T-helper 22 cell (primary cell): Measurements from ENCODE around the gene MAGI1.

Experiments used
- DNase-seq: peaks from one replicate; pipeline ENCODE4 v3.0.0-alpha.2; 2020; ENCODE audit warnings: low read depth

Gene MAGI1

DNA sequence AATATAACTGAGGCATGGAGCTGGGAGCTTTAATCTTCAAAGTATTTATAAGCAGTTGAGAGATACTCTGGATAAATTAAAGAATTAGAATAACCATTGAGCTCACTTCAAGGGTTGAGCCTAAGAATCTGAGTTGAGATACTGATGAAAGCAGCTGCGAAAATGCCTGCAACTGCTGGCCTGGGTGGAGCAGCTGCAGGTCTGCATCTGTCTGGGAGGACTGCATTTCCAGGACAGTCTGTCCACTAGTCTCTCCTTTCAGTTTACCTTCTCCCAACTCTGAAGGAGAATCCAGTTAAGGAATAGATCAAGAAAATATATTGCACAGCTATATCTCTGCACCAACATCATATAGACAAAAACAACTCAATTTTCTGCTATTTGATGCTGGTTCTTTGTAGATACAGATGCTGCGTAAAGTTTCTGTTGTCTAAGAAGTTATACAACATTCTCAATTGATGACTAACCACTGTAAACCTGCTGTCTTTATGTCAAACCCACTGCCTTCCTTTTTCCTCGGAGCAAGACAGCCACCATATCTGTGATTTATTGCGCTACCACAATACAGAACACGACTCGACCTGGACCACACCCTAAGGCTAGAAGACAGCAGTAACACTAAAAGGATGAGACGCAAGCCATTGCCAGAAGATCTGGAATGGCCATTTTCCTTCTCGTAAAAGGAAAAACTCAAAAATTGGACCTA is 245.1 kb downstream of the MAGI1 start:
- no peak for DNase-seq

DNA sequence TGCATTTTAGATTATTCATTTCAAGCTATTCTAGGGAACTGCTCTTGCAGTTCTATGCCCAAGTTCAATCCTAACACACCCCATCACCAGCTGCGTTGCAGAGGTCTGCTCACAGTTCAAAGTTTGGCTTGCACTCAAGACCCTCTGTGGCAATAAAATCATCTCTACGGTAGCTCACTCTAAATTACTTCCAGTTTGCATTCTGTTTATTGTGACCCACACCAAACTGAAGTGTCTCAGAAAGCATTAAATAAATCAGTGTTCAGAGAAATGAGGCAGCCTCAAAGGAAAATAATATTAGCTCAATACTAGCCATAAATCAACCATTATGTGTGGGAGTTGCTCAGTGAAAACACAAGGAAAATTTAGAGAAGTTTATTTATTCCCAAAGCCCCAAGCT is 250.3 kb downstream of the MAGI1 start:
- no peak for DNase-seq

DNA sequence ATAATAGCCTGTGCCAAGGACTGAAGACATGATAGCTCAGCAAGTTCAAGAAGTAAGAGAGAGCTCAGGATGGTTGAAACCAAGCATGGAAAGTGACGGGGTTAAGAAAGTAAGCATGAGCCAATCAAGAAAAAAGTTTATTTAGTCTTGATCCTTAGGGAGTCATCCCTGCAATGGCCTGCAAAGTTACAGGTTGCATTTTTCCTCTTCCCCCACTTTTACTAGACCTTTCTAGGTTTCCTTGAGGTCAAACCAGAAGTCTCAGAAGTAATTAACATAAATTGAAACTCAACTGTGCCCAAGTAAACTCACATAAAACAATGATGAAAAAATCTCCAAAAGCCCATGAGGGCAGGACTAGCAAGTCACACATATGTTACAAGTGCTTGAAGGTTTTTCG is 250.9 kb downstream of the MAGI1 start:
- DNase-seq, result no peak

DNA sequence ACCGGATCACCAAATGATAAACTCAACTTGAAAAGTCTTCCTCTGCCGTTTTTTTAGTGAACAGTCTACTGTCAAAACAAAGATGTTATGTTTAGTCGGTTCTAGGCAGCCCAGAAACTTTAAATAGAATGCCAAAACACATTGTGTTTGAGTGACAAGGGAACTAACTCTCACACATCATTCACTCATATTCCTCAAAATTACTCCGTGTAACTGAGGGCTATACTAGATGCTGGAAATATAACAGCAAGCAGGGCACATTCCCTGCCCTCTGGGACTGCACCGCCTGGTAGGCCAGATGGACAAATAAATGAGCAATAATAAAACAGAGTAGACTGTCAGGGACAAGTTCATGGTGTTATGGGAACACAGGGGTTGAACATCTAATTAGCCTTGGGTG is 251.4 kb downstream of the MAGI1 start:
- no peak for DNase-seq

DNA sequence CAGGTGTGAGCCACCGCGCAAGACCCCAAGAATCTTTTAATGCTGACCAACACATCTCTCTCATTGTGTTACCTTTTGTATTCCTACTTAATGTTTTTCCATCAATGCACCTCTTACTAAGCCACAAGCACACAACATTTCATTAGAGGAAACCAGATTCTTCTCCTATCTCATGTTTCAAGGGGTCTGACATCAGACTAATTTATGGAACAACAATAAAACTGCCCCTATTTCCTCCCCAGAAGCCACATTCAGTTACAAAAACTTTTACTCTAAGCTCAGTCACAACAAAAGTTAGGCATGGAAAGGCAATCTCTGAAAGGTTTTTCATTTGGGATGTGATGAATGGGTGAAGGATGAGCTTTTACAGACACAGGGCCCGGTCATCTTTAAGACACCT is 251.8 kb downstream of the MAGI1 start:
- no peak for DNase-seq

DNA sequence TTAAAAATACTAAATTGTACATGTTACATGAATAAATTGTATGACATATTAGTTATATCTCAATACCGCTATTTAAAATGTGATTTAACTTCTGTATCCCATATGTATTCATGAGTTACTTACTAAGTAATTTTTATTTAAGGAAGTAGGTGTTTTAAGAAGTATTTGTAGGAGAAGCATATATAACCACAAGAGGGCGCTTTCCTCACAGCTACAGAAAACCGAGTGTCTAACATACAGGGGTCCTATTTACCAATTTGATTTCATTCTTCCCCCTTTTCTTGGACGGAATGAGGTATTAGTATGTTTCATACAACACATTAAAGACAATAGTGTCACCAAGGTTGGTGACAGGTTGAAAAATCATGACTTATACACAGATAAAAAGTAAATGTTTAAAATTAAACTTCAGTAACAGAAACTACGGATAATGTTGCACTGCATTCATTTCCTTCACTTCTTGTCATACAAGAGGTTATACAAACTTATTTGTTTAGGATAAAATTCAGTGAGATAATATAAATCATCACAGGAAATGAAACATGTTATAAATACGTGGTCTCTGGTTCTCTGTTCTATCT is 253.6 kb downstream of the MAGI1 start:
- DNase-seq, result no peak

DNA sequence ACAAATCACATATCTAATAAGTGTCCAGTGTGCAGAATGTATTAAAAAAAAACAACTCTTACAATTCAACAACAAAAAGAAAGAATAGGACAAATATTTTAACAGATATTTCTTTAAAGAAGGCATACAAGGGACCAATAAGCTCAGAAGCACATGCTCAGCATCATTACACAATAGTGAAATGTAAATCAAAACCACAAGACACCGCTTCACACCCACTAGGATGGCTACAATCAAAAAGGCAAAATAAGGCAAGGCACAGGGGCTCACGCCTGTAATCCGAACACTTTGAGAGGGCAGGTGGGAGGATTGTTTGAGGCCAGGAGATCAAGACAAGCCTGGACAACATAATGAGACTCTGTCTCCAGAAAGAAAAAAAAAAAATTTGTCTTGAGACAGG is 255.6 kb downstream of the MAGI1 start:
- DNase-seq, result no peak

DNA sequence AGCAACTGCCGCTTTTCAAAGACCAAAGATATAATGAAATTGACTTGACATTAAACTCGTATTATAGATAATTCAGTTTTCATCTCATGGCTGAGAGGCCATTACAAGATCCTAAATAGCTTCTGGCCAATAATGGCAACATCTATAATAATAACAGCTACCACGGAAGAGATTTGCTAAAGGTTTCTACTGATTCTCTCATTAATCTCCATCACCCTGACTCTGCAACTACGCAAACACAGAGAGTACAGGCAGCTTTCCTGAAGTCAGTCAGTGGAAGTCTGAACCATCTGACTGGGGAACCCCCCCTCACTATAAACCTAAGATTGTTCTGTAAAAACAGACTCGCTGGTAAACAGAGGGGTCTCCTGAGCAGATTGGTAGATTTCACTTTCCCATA is 257.1 kb downstream of the MAGI1 start:
- DNase-seq, result no peak

DNA sequence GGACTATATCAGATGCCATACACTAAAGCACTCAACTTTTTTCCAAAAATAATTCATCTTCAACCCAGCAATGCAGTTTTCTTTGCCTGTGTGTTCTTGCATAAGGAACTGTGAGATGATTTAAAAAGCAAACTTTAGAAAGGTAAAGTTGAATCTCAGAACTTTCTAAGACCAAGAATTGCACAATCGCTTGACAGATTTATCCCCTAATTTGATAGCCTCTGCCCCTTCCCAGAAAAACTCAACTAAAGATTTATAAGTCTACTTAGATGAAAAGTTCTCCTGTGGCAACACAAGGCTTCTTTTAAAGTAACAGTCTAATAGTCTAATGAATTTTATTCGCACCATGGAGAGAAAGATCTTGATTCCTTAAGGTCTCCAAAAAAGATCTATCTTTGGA is 259.3 kb downstream of the MAGI1 start:
- DNase-seq, result no peak

DNA sequence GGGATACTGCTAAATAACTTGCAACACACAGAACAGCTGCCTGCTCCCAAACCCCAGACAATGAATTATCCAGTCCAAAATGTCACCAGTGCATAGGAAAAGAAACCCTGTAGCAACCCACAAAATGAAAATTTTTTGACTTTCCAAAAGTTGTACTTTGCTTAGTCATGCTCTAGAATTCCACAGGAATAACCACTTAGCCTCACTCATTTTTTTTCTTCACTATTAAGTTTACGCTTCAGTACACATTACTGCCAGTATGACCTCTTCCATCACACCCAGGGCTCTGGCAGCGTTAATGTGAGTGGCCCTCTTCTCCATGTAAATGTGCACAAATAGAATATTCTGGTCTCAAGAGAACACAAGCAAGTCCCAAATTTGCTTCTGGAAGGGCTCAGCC is 259.8 kb downstream of the MAGI1 start:
- DNase-seq, result no peak

DNA sequence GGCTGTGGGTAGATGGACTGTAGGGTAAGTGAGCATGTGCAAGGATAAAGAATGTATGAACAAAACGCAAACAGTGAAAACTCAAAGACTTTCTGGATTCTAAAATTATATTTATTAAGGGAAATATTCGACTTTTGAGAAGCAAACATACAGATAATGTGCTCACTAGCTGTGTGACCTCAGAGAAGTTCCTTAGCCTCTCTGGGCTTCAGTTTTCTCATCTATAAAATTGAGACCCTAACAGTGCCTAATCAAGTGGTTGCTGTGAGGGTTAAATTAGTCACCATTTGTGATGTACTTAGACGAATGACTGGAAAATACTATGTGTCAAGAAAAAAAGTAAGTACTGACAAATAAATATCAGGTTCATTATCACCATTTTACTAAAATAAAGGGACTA is 261.7 kb downstream of the MAGI1 start:
- no peak for DNase-seq

DNA sequence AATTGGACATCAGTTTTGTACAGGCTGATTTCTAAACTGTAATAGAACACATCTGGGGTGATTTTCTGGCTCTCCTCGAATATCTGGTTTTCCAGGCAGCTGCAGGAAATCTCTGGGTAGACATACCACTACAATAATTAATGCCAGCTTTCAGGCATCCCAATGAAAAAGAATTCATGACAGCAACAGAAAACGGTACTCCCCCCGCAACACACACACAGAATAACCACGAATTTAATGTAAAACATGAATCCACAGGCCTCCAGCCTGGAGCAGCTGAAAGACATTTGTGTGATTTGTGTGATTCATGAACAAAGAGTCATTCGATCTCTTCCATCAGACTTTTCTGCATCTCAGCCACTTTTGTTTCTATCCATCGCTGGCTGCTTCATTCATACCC is 262.2 kb downstream of the MAGI1 start:
- DNase-seq, result no peak

DNA sequence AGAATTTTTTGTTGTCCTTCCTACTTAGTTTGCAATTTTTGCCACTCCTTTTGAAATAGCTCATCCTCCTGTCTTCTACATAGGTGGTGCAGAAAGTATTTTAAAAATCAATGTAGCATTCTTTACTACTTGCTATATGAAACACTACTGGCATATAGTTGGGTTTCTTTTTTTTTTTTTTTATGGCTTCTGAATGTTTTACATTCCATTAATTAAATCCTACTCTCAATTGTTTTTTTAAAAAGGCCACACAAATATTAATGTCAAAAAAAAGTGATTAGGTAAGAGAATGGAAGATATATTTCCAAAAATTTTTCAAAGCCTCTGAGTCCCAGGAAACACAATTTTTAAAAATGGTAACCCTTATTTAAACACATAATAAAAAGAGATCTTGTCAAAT is 262.6 kb downstream of the MAGI1 start:
- DNase-seq, result no peak

DNA sequence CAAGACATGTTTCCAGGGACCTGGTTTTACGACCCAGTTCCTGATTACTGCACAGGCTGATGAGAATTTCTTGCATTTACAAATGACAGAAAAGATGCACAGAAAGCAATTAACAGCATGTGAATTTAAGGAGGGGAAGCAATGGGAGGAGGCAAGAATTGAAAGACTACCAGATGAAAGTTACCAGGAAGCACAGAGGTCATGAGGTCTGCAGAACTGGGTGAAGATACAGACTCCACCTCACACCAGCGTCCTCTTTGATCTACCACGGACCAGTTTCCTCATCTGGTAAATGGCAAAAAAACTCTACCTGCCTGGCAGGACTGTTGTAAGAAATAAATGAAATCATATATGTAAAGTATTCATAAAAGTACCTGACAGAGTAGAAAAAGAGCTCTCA is 266.0 kb downstream of the MAGI1 start:
- DNase-seq, result no peak

DNA sequence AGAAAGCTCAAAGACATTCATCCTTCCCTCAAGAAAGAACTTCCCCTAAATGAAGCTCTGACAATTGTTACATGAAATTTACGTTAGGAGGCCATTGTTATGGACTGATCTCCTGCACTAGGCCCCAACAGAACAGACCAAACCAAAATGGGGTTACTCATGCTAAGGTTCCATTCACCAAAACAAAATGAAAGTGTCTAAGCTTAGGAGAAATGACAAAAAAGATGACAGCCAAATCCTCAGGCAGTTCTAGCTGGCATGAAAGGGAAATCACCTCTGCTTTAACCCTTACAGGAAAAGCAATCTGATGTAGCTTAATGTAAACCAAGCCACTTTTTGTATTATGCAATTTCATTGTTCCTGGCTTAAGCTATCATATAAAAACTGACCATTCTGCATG is 271.2 kb downstream of the MAGI1 start:
- no peak for DNase-seq

DNA sequence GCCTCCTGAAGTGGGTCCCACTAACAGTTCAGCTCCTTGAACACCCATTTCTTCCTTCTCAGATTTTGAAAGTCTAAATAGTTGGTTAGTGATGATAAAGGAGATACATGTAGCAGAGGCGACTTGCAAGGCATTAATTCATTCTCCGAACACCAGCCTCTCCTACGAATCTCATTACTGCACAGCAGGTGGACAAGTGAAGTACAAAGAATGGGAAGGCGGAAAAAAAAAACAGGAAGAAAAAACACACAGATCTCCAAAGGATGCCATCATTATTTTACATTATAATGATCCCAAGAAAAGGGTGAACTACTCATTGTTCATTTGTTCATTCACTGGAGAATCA is 276.5 kb downstream of the MAGI1 start:
- DNase-seq, result no peak

DNA sequence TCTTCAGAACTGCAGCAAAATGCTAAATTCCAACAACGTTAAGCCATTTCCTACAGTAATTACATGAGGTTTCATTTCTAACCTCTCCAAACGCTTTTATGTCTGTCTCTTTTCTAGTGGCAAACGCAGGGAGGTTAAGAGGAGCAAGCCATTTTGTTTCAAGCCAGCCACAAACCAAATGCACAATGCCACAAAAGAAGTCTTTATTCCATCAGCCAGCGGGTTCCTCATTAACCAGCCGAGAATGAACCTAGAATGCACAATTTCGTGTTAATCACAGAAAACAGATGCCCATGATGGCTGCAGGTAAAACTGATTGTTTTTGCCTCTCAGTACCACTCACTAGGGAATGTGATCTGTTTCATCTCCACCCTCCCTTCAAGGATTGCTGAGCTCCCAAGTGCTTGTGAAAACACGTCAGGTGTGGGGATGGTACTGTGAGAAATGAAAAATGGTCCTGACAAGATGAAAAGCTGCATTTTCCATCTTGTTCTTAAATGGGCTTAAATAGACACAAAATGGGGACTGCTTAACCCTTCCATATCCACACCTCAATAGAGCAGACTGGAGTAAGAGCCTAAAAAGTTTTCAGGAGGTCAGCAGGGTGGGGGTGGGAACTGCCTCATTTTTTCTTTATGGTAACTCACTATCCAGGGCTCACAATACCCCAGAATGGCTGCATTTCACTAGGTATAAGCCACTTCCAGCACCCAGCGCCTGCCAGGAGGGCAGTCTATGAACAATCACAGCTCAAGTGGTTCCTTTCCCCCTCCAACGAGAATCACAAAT is 277.1 kb downstream of the MAGI1 start:
- no peak for DNase-seq

DNA sequence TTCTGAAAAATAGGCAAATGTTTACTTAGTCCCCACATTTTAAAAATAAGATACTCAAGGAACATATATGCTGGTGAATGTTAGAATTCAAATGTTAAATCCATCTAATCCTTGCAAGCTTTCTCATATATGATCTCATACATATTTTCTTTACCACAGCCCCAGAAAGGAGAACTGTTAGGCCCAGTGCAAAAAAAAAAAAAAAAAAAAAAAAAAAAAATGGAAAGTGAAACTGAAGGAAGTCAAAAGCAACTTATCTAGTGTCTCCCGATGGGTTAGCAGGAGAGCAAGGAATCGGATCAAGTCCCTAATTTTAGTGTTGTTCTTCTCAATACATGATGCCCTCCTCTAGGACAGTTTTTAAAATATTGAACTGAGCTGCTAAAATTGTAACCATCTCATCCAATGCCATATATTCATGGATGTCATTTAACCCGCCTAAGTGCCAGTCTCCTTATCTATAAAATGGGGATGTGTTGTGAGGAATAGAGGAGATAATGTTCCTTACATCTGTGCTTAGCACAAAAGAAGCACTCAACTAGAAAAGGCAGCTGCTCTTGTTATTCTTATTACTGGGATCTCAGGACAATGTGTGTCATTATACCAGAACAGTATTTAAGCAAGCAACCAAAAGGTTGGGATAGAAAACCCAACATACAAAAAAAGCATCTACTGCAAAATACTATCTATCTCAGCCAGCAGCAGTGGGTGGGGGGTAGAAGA is 279.7 kb downstream of the MAGI1 start:
- DNase-seq, result no peak

DNA sequence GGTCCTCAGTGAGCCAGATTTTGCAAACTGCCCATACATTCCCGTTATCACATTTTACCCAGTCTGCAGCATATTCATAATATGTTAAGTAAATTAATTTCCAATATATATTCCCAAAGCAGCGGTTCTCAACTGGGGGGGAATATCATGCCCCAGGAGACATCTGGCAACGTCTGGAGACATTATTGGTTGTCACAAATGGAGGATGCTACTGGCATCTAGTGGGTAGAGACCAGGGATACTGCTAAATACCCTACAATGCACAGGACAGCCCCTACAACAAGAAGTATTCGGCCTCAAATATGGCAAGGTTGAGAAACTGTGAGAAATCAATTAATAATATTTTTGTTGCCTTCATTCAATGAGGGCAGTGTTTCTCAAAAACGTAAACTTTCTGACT is 280.3 kb downstream of the MAGI1 start:
- no peak for DNase-seq

DNA sequence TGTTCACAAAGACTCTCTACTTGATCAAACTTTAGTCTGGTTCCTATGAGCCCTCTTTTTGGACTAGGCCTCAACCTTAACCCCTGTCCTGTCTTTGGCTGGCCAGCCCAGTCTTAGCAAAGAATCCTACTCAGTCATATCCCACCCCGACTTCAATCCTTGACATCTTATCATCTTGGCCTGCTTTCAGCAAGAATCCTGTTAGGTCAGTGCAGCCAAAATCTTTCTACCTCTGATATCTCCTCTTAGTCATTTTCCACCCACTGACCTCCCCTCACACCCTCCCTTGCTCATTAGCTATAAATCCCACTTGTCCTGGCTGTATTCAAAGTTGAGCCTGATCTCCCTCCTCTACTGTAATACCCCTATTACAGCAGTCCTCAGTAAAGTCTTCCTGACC is 286.1 kb downstream of the MAGI1 start:
- no peak for DNase-seq

DNA sequence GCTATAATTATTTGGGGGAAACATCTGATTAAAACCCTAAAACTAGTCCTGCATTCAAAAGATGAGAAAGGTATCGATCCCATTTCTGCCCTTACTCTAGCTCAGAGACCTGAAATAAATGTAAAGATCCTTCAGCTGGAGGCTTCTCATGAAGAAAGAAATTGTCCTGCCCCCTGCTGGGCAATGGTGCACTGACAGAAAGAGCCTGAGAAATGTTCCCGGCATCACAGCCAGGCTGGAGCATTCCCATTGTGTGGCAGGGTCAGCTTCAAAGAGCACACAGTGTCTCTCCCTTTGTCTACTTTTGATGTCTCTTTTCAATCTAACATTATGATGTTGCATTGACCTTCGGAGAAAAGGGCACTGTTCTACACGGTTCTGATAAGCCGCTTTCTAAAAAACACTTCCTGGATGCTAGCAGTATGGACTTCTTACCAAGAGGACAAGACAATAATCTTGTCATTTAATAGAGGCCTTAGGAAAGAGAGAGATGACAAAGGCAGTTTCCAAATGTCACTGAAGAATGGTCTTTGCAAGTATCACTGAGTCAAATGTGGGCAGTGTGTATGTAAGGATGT is 287.5 kb downstream of the MAGI1 start:
- DNase-seq, result no peak

DNA sequence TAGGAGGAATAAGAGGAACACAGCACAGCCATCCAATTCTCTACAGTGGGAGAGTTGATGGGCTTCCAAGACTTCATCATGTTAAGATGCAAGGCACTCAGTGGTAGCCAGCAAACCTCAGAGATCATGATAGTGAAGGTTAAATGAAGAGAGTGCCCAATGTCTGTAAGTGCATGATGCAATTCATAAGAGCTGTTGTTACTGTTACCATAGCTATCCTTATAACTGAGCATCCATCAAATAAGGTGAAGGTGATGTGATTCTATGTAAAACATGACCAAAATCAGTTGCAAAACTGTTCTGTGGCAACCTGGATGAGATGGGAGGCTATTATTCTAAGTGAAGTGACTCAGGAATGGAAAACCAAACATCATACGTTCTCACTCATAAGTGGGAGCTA is 289.7 kb downstream of the MAGI1 start:
- DNase-seq, result no peak

DNA sequence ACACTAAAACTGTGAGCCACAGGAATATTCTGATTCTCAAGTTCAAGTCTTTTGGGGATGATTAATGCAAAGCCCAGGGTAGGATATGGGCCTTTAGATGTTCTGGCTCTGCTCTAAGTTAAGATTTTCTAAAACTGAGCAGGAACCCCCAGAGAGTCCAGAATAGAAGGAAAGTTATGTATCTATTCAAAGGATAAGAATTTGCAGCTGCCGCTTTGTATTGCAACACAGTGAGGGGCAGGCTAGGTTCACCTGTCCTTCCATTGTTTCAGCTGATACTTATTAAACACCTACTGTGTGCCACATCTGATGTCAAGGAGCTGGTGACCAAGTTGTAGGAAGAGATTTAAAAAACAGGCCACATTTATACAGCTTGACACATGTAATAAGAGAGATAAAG is 290.4 kb downstream of the MAGI1 start:
- DNase-seq, result no peak
